Activated naive CD4-positive, alpha-beta T cell treated with anti-CD3 and anti-CD28 coated beads, Interleukin-2, amount 10 ng/mL, durations not matched to agents 7 days and 5 days (primary cell): ENCODE data around the gene CCR1.

Experiments
- CTCF ChIA-PET: fragments of 350-600 bp; sonication (Branson Sonifier 250); formaldehyde crosslinking; loops from one replicate; lab custom pipeline; 2021; ENCODE audit warnings: antibody characterized with exemption; lab: Charles Lee
- DNase-seq: peaks from one replicate; pipeline ENCODE4 v3.0.0-alpha.2; 2020
- H3K27ac Mint-ChIP-seq: one replicate; pipeline ENCODE4 v1.8.0; 2021; ENCODE audit warnings: mild to moderate bottlenecking, moderate library complexity, mixed read lengths
- H3K27me3 Mint-ChIP-seq: one replicate; pipeline ENCODE4 v1.8.0; 2021; ENCODE audit warnings: mild to moderate bottlenecking, mixed read lengths
- H3K36me3 Mint-ChIP-seq: one replicate; pipeline ENCODE4 v1.8.0; 2021; ENCODE audit warnings: mixed read lengths
- H3K4me1 Mint-ChIP-seq: one replicate; pipeline ENCODE4 v1.8.0; 2021; ENCODE audit warnings: mixed read lengths
- H3K4me3 Mint-ChIP-seq: one replicate; pipeline ENCODE4 v1.8.0; 2021; ENCODE audit warnings: mild to moderate bottlenecking, moderate library complexity, mixed read lengths
- H3K9me3 Mint-ChIP-seq: one replicate; pipeline ENCODE4 v1.8.0; 2021; ENCODE audit warnings: mixed read lengths

CCR1 gene

DNA sequence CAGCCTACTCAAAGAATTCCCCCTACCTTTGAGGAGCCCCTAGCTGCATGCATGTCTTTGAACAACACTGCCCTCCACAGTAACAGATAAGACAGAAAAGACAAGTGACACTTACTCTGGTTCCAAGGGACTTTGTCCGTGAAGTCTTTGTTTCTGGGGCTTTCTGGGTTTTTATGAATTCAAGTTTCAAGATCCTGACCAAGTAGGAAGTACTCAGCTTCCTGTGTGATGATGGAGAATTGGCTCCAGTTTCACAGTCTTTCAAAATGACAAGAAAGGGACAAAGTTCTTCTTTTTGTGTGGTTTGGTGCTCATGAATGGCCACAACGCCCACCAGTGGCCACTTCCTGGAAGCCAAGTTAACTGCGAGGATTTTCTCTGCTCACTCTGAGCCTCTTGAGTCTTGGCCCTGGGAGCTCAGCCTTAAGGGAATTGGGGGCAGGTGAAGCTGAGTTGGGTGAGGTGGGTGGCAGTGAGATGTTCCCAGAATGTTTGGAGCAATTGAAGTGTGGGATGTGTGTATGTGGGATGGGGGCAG lies at the start of gene CCR1:
TSS of gene CCR1 (minus strand) at position 147 of the 538 bp plus-strand sequence. CDS start 4,000 bp downstream, outside the sequence.
- DNase-seq = peak; percentile 75
- Mint-ChIP-seq H3K36me3 (peaks cover 13% of the 10 kb centered on the region), H3K4me1 (peaks cover 52% of the 10 kb centered on the region), H3K9me3 (no peaks in the 10 kb centered on the region), H3K4me3 (peak within 1 kb of the TSS; percentile 51), H3K27me3 (peaks cover 12% of the 10 kb centered on the region), H3K27ac (peak within 1 kb of the TSS; percentile 81)
- CTCF ChIA-PET = interaction anchor here (0.9 to 7.0 kb wide), 31 partner anchors 10 to 268 kb away, joined by 3 to 94 read pairs (median 4); partner anchors contain the start of genes CCR2, CCR5 and CXCR6

DNA sequence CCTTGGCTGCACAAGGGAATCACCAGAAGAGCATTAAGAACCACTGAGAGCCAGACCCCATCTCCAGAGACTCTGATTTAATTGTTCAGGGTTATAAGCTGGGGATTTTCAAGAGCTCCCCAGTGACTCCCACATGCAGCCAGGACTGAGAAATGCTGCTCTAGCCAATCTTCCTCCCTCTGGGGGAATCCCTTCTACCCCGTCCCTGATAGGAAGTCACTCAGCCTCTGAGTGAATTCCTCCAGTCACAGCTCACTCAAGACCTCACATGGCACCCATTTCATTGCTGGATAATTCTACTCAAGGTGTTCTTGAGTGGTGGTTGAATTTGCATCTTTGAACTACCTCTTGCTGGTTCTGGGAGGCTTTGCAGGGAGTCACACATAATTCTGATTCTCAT lies 44.9 kb upstream of the CCR1 start:
- CTCF ChIA-PET = no interaction called here

GRCh38 chr3:46245146-46245545 lies 37.0 kb upstream of the CCR1 start:
- Mint-ChIP-seq H3K4me3 (no peak overlapping the region), H3K27ac (no peak overlapping the region), H3K36me3 (no peaks in the 10 kb centered on the region), H3K27me3 (peaks cover 19% of the 10 kb centered on the region), H3K4me1 (peaks cover 7% of the 10 kb centered on the region), H3K9me3 (no peaks in the 10 kb centered on the region)
- no peak for DNase-seq
- CTCF ChIA-PET = no interaction called here

More for the DNA sequence above, 44.9 kb upstream of the CCR1 start:
- Mint-ChIP-seq H3K27me3 (peaks cover 60% of the 10 kb centered on the region), H3K4me1 (no peaks in the 10 kb centered on the region), H3K27ac (no peak overlapping the region), H3K36me3 (no peaks in the 10 kb centered on the region), H3K9me3 (no peaks in the 10 kb centered on the region), H3K4me3 (no peak overlapping the region)
- DNase-seq = no peak

- Mint-ChIP-seq H3K27ac (no peak overlapping the region), H3K9me3 (no peaks in the 10 kb centered on the region)
- CTCF ChIA-PET = interaction anchor here (1.2 kb wide), 1 partner anchor 33 kb away, joined by 3 read pairs; no protein-coding TSS in a partner anchor
Measured at GRCh38 chr3:46243560-46243959, 35.4 kb upstream of the CCR1 start.

GRCh38 chr3:46242120-46242519 lies 34.0 kb upstream of the CCR1 start, which contains the start of gene CCR3:
TSS of gene CCR3 (plus strand) at chr3:46242460. CDS start at chr3:46265159, 22,699 bp downstream.
- CTCF ChIA-PET = interaction anchor here (1.2 kb wide), 1 partner anchor 32 kb away, joined by 3 read pairs; no protein-coding TSS in a partner anchor
- Mint-ChIP-seq H3K36me3 (no peaks in the 10 kb centered on the region), H3K4me1 (peaks cover 7% of the 10 kb centered on the region), H3K9me3 (no peaks in the 10 kb centered on the region), H3K27ac (no peak within 1 kb of the TSS), H3K27me3 (peaks cover 21% of the 10 kb centered on the region), H3K4me3 (no peak within 1 kb of the TSS)
- no peak for DNase-seq

More at GRCh38 chr3:46243560-46243959, 35.4 kb upstream of the CCR1 start:
- H3K4me1 Mint-ChIP-seq = peaks cover 7% of the 10 kb centered on the region
- H3K4me3 Mint-ChIP-seq = no peak overlapping the region
- DNase-seq = no peak
- H3K36me3 Mint-ChIP-seq = no peaks in the 10 kb centered on the region
- H3K27me3 Mint-ChIP-seq = peaks cover 21% of the 10 kb centered on the region

DNA sequence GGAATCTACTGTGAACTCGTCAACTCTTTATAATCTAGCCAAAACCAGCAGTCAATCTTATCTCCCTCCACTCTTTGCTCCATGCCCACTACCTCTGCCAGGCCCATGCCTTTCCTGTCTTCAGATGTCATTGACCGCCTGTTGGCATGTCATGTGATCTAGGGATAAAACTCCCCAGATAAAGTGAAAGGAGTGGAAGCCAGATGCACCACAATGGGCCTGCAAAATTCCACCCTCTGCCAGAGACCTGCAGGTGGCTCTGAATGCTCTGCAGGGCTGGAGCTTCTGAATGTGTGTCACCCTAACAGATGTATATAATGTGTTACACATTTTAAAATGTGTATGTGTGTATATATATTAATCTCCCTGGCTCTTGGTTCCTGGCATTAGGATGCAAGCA lies 31.8 kb upstream of the CCR1 start:
- H3K4me3 Mint-ChIP-seq = no peak overlapping the region
- no peaks in the 10 kb centered on the region for H3K9me3 Mint-ChIP-seq
- peaks cover 7% of the 10 kb centered on the region for H3K4me1 Mint-ChIP-seq
- no peaks in the 10 kb centered on the region for H3K36me3 Mint-ChIP-seq
- no peak overlapping the region for H3K27ac Mint-ChIP-seq
- DNase-seq = no peak
- H3K27me3 Mint-ChIP-seq = peaks cover 35% of the 10 kb centered on the region
- CTCF ChIA-PET = interaction anchor here (1.7 to 1.8 kb wide), 2 partner anchors 25 to 129 kb away, joined by 3 to 5 read pairs; no protein-coding TSS in a partner anchor

DNA sequence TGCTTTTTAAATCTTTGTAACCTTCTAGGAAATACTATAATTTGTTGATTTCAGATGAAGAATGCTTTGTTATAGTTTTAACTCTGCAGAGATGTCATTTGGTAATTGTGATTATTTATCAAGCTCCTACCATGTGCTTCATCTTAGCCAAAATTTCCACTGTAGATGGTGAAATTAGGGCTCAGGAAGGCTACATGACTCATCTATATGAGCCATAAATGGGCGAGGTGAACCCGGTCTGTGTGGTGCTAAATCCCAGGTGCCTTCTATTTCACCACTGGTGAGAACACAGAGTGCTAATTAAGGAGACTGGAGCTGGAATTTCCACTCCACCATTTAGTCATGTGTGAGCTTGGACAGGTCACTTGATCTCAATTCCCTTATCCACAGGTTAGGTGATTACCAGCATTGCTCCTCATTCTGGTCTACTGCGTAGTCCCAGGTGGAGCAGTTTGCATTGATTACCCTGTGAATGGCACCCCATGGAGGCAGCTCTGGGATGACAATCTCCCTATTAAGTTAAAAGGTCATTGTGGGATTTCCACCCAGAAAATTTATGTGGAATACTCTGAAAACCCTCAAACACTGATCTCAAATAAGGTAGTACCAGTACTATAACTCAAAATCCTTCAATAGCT lies 31.3 kb upstream of the CCR1 start:
- no peak for DNase-seq
- CTCF ChIA-PET = interaction anchor here (1.7 to 1.8 kb wide), 3 partner anchors 24 to 129 kb away, joined by 3 to 6 read pairs (median 5); no protein-coding TSS in a partner anchor
- peaks cover 38% of the 10 kb centered on the region for H3K27me3 Mint-ChIP-seq
- no peaks in the 10 kb centered on the region for H3K36me3 Mint-ChIP-seq
- no peak overlapping the region for H3K4me3 Mint-ChIP-seq
- peaks cover 7% of the 10 kb centered on the region for H3K4me1 Mint-ChIP-seq
- no peak overlapping the region for H3K27ac Mint-ChIP-seq
- no peaks in the 10 kb centered on the region for H3K9me3 Mint-ChIP-seq

DNA sequence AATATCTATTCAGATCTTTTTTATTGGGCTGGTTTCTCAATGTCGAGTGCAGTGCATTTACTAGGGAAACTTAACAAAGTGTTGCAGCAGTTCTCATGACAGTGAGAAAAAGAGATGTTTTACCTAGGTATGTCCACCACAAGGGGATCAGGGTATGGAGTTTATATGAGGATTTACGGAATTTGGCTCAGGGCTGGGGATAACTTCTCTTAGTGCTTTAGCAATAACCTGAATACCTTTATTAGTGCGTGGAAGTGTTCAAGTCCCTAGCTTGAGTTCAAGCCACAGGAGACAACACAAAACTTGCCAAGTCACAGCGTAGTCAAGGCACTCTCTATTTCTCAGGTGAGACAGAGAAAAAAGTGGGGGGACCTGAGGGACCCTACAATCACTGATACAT lies 30.3 kb upstream of the CCR1 start:
- no peak for DNase-seq
- H3K9me3 Mint-ChIP-seq = no peaks in the 10 kb centered on the region
- CTCF ChIA-PET = interaction anchor here (1.7 kb wide), 1 partner anchor 25 kb away, joined by 6 read pairs; no protein-coding TSS in a partner anchor
- H3K27me3 Mint-ChIP-seq = peaks cover 42% of the 10 kb centered on the region
- H3K27ac Mint-ChIP-seq = no peak overlapping the region
- H3K36me3 Mint-ChIP-seq = no peaks in the 10 kb centered on the region
- no peak overlapping the region for H3K4me3 Mint-ChIP-seq
- H3K4me1 Mint-ChIP-seq = peaks cover 7% of the 10 kb centered on the region

GRCh38 chr3:46236294-46237054 lies 28.4 kb upstream of the CCR1 start:
- Mint-ChIP-seq H3K27me3 (peaks cover 44% of the 10 kb centered on the region), H3K27ac (no peak overlapping the region), H3K36me3 (no peaks in the 10 kb centered on the region), H3K4me1 (no peaks in the 10 kb centered on the region), H3K4me3 (no peak overlapping the region), H3K9me3 (no peaks in the 10 kb centered on the region)
- DNase-seq = no peak
- CTCF ChIA-PET = interaction anchor here (1.1 kb wide), 1 partner anchor 136 kb away, joined by 3 read pairs; no protein-coding TSS in a partner anchor

DNA sequence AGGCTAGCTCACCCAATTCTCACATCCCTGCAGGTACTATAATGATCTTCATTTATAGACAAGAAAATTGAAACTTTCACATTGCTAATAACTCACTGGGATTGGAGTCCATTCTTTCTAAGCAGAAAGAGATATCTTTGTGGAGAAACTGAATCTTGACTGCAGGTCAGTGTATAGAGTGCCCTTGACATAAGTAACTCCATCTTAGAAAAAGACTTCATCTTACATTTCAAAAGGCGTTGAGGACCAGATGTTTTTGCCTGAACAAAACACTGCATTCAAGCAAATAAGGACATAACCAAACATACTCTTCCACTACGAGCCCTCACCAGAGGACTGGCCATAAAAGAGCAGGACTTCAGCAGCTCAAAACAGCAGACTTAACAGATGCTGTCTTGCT lies 27.3 kb upstream of the CCR1 start:
- Mint-ChIP-seq H3K27me3 (peaks cover 51% of the 10 kb centered on the region), H3K36me3 (no peaks in the 10 kb centered on the region), H3K9me3 (no peaks in the 10 kb centered on the region), H3K4me3 (no peak overlapping the region), H3K27ac (no peak overlapping the region), H3K4me1 (no peaks in the 10 kb centered on the region)
- no peak for DNase-seq
- CTCF ChIA-PET = no interaction called here

DNA sequence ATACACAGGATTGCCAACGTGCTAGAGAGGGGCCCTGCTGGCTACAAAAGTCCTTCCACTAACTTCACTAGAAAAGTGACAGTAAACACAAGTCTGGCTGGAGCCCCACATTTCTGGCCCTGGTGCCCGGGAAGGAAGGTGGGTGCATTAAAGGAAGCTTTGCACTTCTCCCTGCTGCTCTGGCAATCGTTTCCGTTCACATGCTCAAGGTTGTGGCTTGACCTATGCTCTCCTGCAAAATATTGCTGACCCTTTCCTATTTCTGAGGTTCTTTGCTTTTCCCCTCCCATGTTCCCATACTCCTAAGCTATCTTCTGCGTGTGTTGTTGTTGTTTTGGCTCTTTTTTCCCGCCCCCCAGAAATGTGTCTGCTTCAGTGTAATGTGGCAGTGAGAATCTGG lies 25.1 kb upstream of the CCR1 start:
- peaks cover 44% of the 10 kb centered on the region for H3K27me3 Mint-ChIP-seq
- no peak overlapping the region for H3K4me3 Mint-ChIP-seq
- no peak for DNase-seq
- no peaks in the 10 kb centered on the region for H3K36me3 Mint-ChIP-seq
- CTCF ChIA-PET = interaction anchor here (1.5 kb wide), 1 partner anchor 145 kb away, joined by 5 read pairs; no protein-coding TSS in a partner anchor
- H3K27ac Mint-ChIP-seq = no peak overlapping the region
- peaks cover 9% of the 10 kb centered on the region for H3K4me1 Mint-ChIP-seq
- no peaks in the 10 kb centered on the region for H3K9me3 Mint-ChIP-seq

DNA sequence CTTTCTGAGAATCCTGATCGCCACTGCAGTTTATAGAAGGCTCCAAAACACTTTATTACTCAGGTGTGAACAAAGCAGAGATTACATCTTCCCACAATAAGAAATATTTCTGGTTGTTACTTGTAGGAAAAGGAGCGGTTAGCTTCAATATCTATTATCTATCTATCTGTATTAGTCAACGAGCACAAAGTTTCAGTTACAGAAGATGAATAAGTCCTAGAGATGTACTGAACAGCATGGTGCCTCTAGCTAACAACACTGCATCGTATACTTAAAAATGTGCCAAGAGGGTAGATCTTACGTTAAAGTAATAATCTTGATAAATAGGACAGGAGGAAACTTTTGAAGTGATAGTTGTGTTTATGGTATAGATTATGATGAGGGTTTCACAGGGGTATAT lies 23.2 kb upstream of the CCR1 start:
- no peak overlapping the region for H3K27ac Mint-ChIP-seq
- DNase-seq = no peak
- CTCF ChIA-PET = interaction anchor here (0.8 to 1.0 kb wide), 2 partner anchors 16 to 144 kb away, joined by 3 read pairs; no protein-coding TSS in a partner anchor
- peaks cover 51% of the 10 kb centered on the region for H3K27me3 Mint-ChIP-seq
- peaks cover 12% of the 10 kb centered on the region for H3K4me1 Mint-ChIP-seq
- peaks cover 2% of the 10 kb centered on the region for H3K36me3 Mint-ChIP-seq
- peaks cover 3% of the 10 kb centered on the region for H3K9me3 Mint-ChIP-seq
- H3K4me3 Mint-ChIP-seq = no peak overlapping the region

GRCh38 chr3:46228260-46229242 lies 20.4 kb upstream of the CCR1 start:
- Mint-ChIP-seq H3K36me3 (peaks cover 2% of the 10 kb centered on the region), H3K27me3 (peaks cover 43% of the 10 kb centered on the region), H3K27ac (no peak overlapping the region), H3K4me3 (no peak overlapping the region), H3K9me3 (peaks cover 5% of the 10 kb centered on the region), H3K4me1 (peaks cover 12% of the 10 kb centered on the region)
- DNase-seq = no peak
- CTCF ChIA-PET = interaction anchor here (1.2 to 1.7 kb wide), 3 partner anchors 135 to 150 kb away, joined by 5 to 7 read pairs (median 5); no protein-coding TSS in a partner anchor
